ENCODE results near the gene PUM2.
"Not testable (repeated sequence)": the region's sequence is repeated elsewhere in the genome, so short reads cannot be mapped to it uniquely, and the experiment has no call there.

PUM2 gene

DNA sequence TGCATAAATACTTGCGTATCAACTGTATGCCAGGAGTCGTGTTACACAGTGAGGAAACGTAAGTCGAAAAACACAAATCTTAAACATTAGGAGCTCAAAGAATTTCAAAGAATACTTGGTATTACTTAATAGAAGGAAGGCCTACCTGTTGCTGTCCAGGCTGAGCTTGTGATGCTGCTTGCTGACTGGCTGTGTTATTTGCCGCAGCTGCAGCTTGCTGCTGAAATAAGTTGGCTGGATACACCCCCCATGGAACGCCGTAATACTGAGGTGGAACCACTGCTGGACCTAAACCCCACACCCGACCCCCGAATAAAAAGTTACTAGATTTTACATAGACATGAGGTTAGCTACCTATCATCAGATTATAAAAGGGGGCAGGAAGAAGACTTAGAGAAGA lies 56.4 kb downstream of the PUM2 start:
- Histone ChIP-seq H3K36me3 (peaks cover 86 to 99% (median 95%) of the 10 kb centered on the region in 11 experiments), H3K9me3 (replicated peaks in 1 of 11) (no peaks in the 10 kb centered on the region), H3K27ac (no peak overlapping the region), H3K9ac (no peak overlapping the region), H3K27me3 (no peaks in the 10 kb centered on the region), H4K20me1 (peaks cover 55 to 95% (median 85%) of the 10 kb centered on the region in 11 experiments), H3K4me2 (no peak overlapping the region), H3K4me3 (no peak overlapping the region), H3K4me1 (peaks cover 0 to 4% (median 0%) of the 10 kb centered on the region in 10 experiments; a peak in 1 of 20 replicates)
- no peak for TF ChIP-seq Cebpa-rat (IDR thresholded peaks at IDR 0.05)

DNA sequence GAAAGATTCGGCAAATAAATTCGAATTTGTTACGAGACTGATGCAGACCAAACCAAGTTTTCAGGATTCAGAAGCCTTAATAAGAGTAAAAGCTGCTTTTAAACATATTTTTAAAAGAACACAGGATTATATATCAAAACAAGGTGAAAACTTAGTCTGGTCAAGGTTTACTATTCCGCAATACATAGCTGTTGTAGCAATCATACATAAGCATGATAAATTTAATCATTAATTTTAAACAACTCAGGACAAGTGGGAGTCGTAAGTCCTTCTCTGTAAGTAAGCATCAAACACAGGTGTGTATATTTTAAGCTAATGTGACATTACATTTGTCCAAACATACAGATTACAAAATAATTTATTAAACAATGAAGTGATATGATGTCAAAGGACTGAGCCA lies 57.7 kb downstream of the PUM2 start:
- H3K4me3 ChIP-seq: no peak overlapping the region
- no peak overlapping the region for H3K9ac ChIP-seq
- H3K36me3 ChIP-seq: peaks cover 86 to 99% (median 95%) of the 10 kb centered on the region in 11 experiments
- H3K4me2 ChIP-seq: no peak overlapping the region
- H3K27me3 ChIP-seq: no peaks in the 10 kb centered on the region
- no peaks in the 10 kb centered on the region for H3K9me3 ChIP-seq (replicated peaks in 1 of 11)
- H4K20me1 ChIP-seq: peaks cover 49 to 94% (median 85%) of the 10 kb centered on the region in 11 experiments
- no peak overlapping the region for H3K27ac ChIP-seq
- H3K4me1 ChIP-seq: 0 out of 20 replicates have a peak, but pooled peaks cover 0 to 6% (median 0%) of the 10 kb centered on the region in 10 experiments
- TF ChIP-seq Cebpa-rat (IDR thresholded peaks at IDR 0.05): no peak

DNA sequence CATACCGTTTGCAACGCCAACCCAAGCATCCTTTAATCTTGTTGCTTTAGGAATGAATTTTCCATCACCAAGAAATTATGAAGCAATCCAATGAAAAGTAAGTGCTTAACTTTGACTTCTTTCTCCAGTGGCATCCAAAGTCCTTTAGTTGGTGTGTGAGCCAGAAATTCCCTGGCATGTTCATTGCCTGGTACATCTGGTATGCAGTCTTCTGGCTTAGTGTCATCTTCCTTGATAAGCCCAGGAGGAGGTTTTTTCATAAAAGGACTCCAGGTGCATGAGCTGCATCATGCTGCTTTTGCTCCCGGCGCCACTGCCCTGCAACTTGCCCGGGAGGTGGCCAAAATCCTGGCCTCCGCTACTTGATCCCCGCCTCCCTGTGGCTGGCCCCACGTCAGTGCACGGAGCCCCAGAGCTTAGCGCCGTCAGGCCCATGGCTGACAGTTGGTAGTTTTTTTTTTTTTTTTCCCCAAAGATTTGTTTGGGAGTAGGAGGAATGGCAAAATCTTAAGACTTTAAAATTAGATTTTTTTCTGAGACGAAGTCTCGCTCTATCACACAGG lies 58.7 kb downstream of the PUM2 start:
- Histone ChIP-seq H4K20me1 (peaks cover 44 to 95% (median 83%) of the 10 kb centered on the region in 11 experiments), H3K4me2 (no peak overlapping the region), H3K9ac (no peak overlapping the region), H3K27ac (no peak overlapping the region), H3K4me1 (peaks cover 0 to 12% (median 0%) of the 10 kb centered on the region in 10 experiments; a peak in 1 of 20 replicates), H3K4me3 (no peak overlapping the region), H3K36me3 (peaks cover 88 to 99% (median 95%) of the 10 kb centered on the region in 11 experiments), H3K27me3 (no peaks in the 10 kb centered on the region), H3K9me3 (replicated peaks in 1 of 11) (no peaks in the 10 kb centered on the region)
- TF ChIP-seq Cebpa-rat (IDR thresholded peaks at IDR 0.05): no peak

DNA sequence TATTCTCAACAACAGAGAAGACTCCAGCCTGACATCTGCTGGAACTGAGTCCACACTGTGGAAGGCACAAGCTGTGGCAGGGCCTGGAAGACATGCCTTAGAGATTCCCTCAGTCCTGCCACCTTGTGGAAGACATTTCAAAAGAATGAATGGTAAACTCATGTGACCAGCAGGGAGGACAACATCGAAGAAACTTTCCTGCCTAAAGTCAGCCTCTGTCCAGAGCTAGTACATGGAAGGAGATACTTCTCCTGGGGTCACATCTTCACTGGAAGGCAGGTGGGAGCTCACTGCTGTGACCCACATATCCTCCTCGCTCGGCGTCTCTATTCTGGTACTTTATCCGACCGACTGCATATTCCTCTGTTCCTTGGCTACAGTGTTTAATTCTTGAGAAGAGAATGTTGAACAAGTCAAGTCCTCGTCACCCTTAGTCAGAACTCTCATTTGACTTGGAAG lies 59.5 kb downstream of the PUM2 start:
- Histone ChIP-seq H4K20me1 (peaks cover 41 to 99% (median 79%) of the 10 kb centered on the region in 11 experiments), H3K27me3 (no peaks in the 10 kb centered on the region), H3K27ac (no peak overlapping the region), H3K9me3 (replicated peaks in 1 of 11) (no peaks in the 10 kb centered on the region), H3K9ac (no peak overlapping the region), H3K4me2 (no peak overlapping the region), H3K4me3 (no peak overlapping the region), H3K36me3 (peaks cover 86 to 100% (median 96%) of the 10 kb centered on the region in 11 experiments), H3K4me1 (peaks cover 0 to 12% (median 0%) of the 10 kb centered on the region in 10 experiments; a peak in 1 of 20 replicates)
- no peak for TF ChIP-seq Cebpa-rat (IDR thresholded peaks at IDR 0.05)

DNA sequence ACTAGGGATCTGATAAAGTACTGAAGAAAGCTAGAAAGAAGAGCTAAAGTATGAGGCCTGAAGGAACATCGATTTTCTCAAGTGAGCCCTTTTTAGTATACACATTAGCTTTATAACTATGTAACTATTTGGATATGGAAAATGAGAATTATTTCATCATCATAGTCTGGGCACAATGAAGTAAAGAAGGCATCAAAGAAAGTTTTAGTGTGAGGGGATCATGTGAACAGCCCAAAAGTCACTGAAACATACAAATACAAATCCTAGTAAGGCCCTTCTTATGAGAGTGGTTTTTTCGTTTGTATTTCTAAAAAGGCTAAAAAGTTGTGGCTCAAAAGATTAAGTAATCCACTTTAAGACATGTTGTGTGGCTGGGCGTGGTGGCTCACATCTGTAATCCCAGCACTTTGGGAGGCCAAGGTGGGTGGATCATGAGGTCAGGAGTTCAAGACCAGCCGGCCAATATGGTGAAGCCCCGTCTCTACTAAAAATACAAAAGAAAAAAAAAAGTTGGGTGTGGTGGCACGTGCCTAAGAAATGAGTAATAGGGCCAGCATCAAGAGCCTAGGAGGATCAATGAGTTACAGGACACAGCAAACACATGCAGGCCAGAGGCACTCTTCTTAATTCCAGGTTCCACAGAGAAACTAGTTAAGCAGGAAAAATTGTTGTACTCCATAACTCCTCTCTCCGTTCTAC lies 61.9 kb downstream of the PUM2 start:
- Histone ChIP-seq H3K27me3 (no peaks in the 10 kb centered on the region), H3K4me2 (no peak overlapping the region), H3K36me3 (peaks cover 89 to 100% (median 97%) of the 10 kb centered on the region in 11 experiments), H3K4me3 (no peak overlapping the region), H4K20me1 (peaks cover 48 to 100% (median 85%) of the 10 kb centered on the region in 11 experiments), H3K27ac (no peak overlapping the region), H3K9me3 (replicated peaks in 1 of 11) (no peaks in the 10 kb centered on the region), H3K4me1 (peaks cover 0 to 12% (median 0%) of the 10 kb centered on the region in 10 experiments; a peak in 1 of 20 replicates), H3K9ac (no peak overlapping the region)
- no peak for TF ChIP-seq Cebpa-rat (IDR thresholded peaks at IDR 0.05)

DNA sequence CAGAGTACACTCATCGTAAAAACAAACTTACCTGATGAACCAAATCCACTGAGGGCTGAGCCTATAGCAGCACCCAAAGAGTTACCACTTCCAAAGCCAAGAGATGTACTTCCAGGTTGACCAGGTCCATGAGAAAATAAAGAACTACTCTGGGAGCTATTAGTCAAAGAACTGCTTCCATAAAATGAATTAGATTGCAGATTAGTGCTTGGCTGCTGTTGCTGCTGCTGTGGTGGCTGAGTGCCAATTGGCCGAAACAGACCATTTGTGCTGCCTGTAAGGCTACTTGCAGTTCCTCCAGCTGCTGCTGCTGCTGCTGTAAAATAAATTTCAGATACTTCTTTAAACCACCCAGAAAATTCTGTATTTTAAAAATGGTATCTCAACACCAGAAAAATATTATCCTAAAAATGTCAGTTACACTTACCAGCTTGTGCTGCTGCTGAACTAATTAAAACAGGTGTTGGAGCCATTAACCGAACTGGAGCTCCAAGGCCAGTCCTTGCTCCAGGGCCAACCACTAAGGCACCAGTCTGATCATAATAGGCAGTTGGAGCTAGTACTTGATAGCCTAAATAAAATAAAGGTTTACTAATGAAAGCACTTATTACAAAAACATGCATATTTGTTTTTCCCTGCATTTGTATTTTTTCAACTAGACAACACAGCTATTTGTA lies 67.6 kb downstream of the PUM2 start:
- no peaks in the 10 kb centered on the region for H3K27me3 ChIP-seq
- H4K20me1 ChIP-seq: peaks cover 17 to 98% (median 48%) of the 10 kb centered on the region in 11 experiments; a peak in 20 of 22 replicates
- H3K36me3 ChIP-seq: peaks cover 89 to 100% (median 99%) of the 10 kb centered on the region in 11 experiments
- no peak for TF ChIP-seq Cebpa-rat (IDR thresholded peaks at IDR 0.05)
- no peak overlapping the region for H3K4me3 ChIP-seq
- no peak overlapping the region for H3K4me2 ChIP-seq
- H3K9me3 ChIP-seq (replicated peaks in 1 of 11): no peaks in the 10 kb centered on the region
- no peak overlapping the region for H3K9ac ChIP-seq
- peaks cover 0 to 7% (median 0%) of the 10 kb centered on the region in 10 experiments; a peak in 1 of 20 replicates for H3K4me1 ChIP-seq
- no peak overlapping the region for H3K27ac ChIP-seq

DNA sequence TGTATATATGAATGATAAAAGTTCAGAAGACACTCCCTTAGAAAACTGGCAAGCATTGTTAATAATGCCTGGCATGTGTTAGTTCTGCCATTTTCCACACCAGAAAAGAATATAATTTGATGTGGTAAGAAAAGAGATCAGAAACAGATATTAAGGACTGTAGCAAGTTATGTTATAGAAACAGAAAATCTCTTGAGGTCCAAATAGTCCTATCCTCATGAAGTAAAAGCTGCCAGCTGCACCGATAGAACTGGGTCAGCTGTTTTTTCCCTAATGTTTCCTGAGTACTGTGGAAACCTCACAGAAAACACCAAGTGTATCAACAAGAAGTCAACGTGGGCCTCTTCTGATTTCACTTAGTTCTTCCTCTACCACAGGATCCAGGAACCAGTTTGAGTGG lies 68.8 kb downstream of the PUM2 start:
- Histone ChIP-seq H3K4me3 (no peak overlapping the region), H3K27me3 (no peaks in the 10 kb centered on the region), H3K36me3 (peaks cover 91 to 100% (median 99%) of the 10 kb centered on the region in 11 experiments), H3K4me2 (no peak overlapping the region), H3K9me3 (replicated peaks in 1 of 11) (no peaks in the 10 kb centered on the region), H3K9ac (no peak overlapping the region), H3K27ac (no peak overlapping the region), H3K4me1 (no peaks in the 10 kb centered on the region), H4K20me1 (peaks cover 20 to 98% (median 38%) of the 10 kb centered on the region in 11 experiments; a peak in 19 of 22 replicates)
- no peak for TF ChIP-seq Cebpa-rat (IDR thresholded peaks at IDR 0.05)

DNA sequence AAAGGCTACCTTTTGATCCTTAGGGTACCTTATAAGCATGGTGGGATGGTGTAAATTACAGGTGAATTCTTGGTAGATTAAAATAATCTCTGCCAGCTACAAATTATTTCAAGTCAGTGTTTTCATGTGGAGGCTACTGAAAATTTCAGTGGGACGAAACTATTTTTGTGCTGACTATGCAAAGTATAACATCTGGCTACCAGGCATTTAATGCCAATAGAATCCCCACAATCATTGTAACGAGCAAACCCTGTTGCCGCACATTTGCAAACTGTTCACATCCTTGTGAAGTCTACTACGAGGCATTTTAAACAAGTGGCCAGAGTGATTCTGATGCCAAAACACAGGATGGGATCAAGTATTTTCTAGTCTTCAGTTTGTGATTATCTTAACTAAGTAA lies 77.6 kb downstream of the PUM2 start:
- peaks cover 5 to 89% (median 14%) of the 10 kb centered on the region in 11 experiments; a peak in 14 of 22 replicates for H4K20me1 ChIP-seq
- no peak overlapping the region for H3K27ac ChIP-seq
- no peak overlapping the region for H3K9ac ChIP-seq
- no peaks in the 10 kb centered on the region for H3K4me1 ChIP-seq
- H3K4me2 ChIP-seq: no peak overlapping the region
- H3K27me3 ChIP-seq: no peaks in the 10 kb centered on the region
- TF ChIP-seq Cebpa-rat (IDR thresholded peaks at IDR 0.05): no peak
- H3K9me3 ChIP-seq (replicated peaks in 1 of 11): no peaks in the 10 kb centered on the region
- H3K4me3 ChIP-seq: no peak overlapping the region
- H3K36me3 ChIP-seq: peaks cover 77 to 100% (median 87%) of the 10 kb centered on the region in 11 experiments

DNA sequence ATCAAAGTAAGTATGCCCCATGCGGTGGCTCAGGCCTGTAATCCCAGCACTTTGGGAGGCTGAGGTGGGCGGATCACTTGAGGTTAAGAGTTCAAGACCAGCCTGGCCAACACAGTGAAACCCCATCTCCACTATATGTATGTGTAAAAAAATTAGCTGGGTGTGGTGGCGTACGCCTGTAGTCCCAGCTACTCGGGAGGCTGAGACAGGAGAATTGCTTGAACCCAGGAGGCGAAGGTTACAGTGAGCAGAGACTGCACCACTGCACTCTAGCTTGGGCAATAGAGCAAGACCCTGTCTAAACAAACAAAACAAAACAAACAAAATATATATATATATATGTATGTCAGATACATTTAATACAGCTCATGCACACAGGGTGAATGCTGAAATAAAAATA lies 82.3 kb downstream of the PUM2 start:
- not testable (repeated sequence) for H3K9me3 ChIP-seq (replicated peaks in 1 of 11); H3K9ac ChIP-seq; H3K27me3 ChIP-seq; H3K27ac ChIP-seq; H3K4me3 ChIP-seq; H3K4me1 ChIP-seq; H3K4me2 ChIP-seq
- Histone ChIP-seq H3K36me3 (peaks cover 67 to 96% (median 79%) of the 10 kb centered on the region in 11 experiments), H4K20me1 (peaks cover 7 to 75% (median 25%) of the 10 kb centered on the region in 11 experiments; a peak in 16 of 22 replicates)

Measured in BLaER1 treated with 17β-estradiol and CSF1 and Interleukin-3, amounts not matched to agents 10 nM and 100 nM (cell line).